Ishikawa (cell line): ENCODE results near the gene USP44.

ENCODE experiments used
- CEBPB ChIP-seq: IDR thresholded peaks from 2 replicates; pipeline ENCODE4 v1.6.1; 2012
- CREB1 ChIP-seq: IDR thresholded peaks from 2 replicates; pipeline ENCODE4 v1.6.1; 2012; ENCODE audit warnings: low read depth
- EGR1 ChIP-seq: IDR thresholded peaks from 2 replicates; pipeline ENCODE4 v1.6.1; 2012
- EP300 ChIP-seq: IDR thresholded peaks from 2 replicates; pipeline ENCODE4 v1.6.1; 2012; ENCODE audit warnings: borderline replicate concordance
- FOXM1 ChIP-seq: IDR thresholded peaks from 2 replicates; pipeline ENCODE4 v1.6.1; 2012; ENCODE audit warnings: low read depth, borderline replicate concordance
- MAX ChIP-seq: IDR thresholded peaks from 2 replicates; pipeline ENCODE4 v1.6.1; 2012
- NFIC ChIP-seq: IDR thresholded peaks from 2 replicates; pipeline ENCODE4 v1.6.1; 2012
- RAD21 ChIP-seq: IDR thresholded peaks from 2 replicates; pipeline ENCODE4 v1.6.1; 2012; ENCODE audit warnings: low read depth
- REST ChIP-seq: IDR thresholded peaks from 2 replicates; pipeline ENCODE4 v1.6.1; 2012; ENCODE audit warnings: low read depth, mild to moderate bottlenecking
- TAF1 ChIP-seq: IDR thresholded peaks from 2 replicates; pipeline ENCODE4 v1.6.1; 2012; ENCODE audit warnings: low read depth, mild to moderate bottlenecking
- TCF12 ChIP-seq: IDR thresholded peaks from 2 replicates; pipeline ENCODE4 v1.6.1; 2012; ENCODE audit warnings: low read depth
- TEAD4 ChIP-seq: IDR thresholded peaks from 2 replicates; pipeline ENCODE4 v1.6.1; 2012
- USF1 ChIP-seq: IDR thresholded peaks from 2 replicates; pipeline ENCODE4 v1.6.1; 2012
- YY1 ChIP-seq: IDR thresholded peaks from 2 replicates; pipeline ENCODE4 v1.6.1; 2012; ENCODE audit warnings: low read depth
- ZBTB7A ChIP-seq: IDR thresholded peaks from 2 replicates; pipeline ENCODE4 v1.6.1; 2012; ENCODE audit warnings: low read depth

Gene USP44

GRCh38 chr12:95533985-95534384 lies 17.3 kb downstream of the USP44 start:
- no peak for TF ChIP-seq MAX
- no peak for TF ChIP-seq RAD21
- TF ChIP-seq NFIC = no peak

- TF ChIP-seq ZBTB7A = no peak
- TF ChIP-seq CREB1 = no peak
- TF ChIP-seq CEBPB = no peak
- no peak for TF ChIP-seq RAD21
- no peak for TF ChIP-seq MAX
- TF ChIP-seq TAF1 = no peak
- TF ChIP-seq NFIC = no peak
- no peak for TF ChIP-seq TCF12
- TF ChIP-seq TEAD4 = no peak
- TF ChIP-seq FOXM1 = no peak
- no peak for TF ChIP-seq REST
- no peak for TF ChIP-seq USF1
- no peak for TF ChIP-seq YY1
- TF ChIP-seq EP300 = no peak
- no peak for TF ChIP-seq EGR1
Observed at GRCh38 chr12:95532851-95533250, 18.4 kb downstream of the USP44 start.

GRCh38 chr12:95529693-95530225 lies 21.5 kb downstream of the USP44 start:
- TF ChIP-seq FOXM1 (no peak), YY1 (no peak), ZBTB7A (no peak), REST (no peak), MAX (no peak), EGR1 (no peak), USF1 (no peak), CEBPB (no peak), TAF1 (no peak), CREB1 (no peak), RAD21 (no peak), TCF12 (no peak), NFIC (no peak), TEAD4 (no peak), EP300 (no peak)

- TF ChIP-seq RAD21 (no peak), TAF1 (no peak), TCF12 (no peak), CEBPB (no peak), ZBTB7A (no peak), CREB1 (no peak), YY1 (no peak), MAX (no peak), EGR1 (no peak), REST (no peak), EP300 (no peak), FOXM1 (no peak), NFIC (no peak), USF1 (no peak), TEAD4 (no peak)
Observed at GRCh38 chr12:95528431-95528830, 22.8 kb downstream of the USP44 start.
